GM19240 (cell line): ENCODE results near the gene GIT2.
"Not testable (repeated sequence)": the region's sequence is repeated elsewhere in the genome, so short reads cannot be mapped to it uniquely, and the experiment has no call there.

Experiments used
- DNase-seq: peaks from one replicate; pipeline ENCODE4 v3.0.0; 2011; ENCODE audit warnings: low spot score; ENCODE audit not compliant: insufficient read length

GIT2 gene

DNA sequence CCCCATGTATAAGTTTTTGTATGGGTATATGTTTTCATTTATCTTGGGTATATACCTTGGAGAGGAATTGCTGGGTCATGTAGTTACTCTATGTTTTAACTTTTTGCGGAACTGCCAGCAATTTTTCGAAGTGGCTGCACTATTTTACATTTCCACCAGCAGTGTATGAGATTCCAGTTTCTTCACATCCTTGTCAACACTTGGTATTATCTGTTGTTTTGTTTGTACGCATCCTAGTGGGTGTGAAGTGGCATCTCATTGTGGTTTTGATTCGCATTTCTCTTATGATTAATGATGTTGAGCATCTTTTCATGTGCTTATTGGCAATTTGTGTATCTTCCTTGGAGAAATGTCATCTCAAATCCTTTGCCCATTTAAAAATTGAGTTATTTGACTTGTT is 9.9 kb upstream of the GIT2 start:
- DNase-seq = no peak

DNA sequence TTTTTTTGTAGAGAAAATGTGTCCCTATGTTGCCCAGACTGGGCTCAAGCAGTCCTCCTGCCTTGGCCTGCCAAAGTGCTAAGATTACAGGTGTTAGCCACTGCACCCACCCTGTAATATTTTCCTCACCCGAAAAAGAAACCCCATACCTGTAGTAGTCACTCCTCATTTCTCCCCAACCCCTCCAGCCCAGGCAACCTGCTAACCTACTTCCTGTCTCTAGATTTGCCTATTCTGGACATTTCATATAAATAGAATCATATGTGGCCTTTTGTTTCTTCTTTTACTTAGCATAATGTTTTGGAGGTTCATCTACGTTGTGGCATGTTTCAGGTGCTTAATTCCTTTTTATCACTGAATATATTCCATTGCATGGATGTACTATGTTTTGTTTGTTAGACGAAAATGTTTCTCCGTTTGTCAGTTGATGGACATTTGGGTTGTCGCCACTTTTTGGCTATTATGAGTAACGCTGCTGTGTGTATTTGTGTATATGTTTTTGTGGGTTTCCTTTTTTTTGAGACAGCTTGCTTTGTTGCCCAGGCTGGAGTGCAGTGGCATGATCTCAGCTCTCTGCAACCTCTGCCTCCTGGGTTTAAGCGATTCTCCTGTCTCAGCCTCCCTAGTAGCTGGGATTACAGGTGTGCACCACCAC is 9.3 kb upstream of the GIT2 start:
- DNase-seq = no peak

DNA sequence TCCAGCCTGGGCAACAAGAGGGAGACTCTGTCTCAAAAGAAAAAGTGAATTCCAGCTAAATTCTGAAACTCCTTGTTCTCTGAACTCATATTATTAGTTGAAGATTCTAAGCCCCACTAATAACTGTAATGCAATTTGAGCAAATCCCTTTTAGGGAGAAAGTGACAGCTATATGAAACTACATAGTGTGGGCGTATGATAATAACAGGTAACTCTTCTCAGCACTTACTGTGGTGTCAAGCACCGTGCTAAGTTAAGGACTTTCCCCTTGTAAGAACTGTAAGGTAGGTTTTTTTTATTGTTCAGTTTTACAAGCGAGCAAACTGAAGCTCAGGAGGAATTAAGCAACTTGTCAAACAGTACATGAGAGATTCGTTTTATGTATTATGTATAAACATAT is 8.4 kb upstream of the GIT2 start:
- DNase-seq = no peak

DNA sequence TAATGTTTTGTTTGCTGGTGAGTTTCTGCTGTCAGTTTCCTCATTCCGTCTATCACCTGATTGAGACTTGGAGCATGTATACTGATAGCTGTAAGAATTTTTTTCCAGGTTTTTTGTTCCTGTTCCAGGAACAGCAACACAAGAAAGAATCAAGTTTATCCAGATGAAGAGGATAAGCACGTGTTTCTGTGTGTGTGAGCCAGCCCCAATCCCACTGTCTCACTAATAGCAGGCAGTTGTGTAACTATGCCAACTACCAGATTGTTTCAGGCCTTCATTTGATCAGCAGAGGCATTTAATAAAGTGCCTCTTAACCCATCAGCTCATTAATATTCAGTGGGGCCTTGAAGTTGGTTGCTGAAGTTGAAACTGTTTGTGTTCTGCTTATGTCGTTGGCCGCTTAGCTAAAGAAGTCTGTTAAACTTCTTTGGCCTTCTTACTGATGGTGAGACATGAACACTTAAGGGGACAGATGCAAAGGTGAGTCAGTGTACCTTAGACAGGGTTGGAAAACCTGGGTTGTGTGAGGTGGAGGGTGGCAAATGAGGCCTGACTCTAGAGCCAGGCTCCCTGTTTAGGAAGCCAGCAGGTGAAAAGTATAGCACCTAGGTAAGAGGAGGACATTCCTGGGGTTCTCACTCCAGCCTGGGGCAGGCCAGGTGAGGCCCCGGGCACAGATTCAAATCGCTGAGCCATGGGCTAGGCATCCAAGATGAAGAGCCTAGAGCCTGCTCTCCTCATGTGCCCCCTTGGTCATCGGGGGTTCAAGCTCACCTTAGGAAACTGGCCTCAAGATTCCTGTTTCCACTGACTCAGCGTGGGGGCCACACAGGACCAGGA is 6.7 kb upstream of the GIT2 start:
- DNase-seq = no peak

DNA sequence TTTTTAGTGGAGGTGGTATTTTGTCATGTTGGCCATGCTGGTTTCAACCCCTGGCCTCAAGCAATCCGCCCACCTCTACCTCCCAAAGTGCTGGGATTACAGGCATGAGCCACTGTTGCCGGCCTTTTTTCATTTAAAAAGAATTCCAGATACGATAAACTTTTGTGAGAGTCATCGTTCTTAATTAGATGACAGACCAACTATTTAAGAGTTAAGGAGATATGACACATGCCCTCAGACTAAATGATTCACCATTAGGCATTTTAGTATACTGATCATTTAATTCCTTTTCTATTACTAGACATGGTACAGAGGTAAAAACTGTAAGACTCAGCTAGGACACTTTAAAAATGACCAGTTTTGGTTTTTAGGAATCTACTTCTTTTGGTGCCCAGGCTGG is 5.4 kb upstream of the GIT2 start:
- no peak for DNase-seq

DNA sequence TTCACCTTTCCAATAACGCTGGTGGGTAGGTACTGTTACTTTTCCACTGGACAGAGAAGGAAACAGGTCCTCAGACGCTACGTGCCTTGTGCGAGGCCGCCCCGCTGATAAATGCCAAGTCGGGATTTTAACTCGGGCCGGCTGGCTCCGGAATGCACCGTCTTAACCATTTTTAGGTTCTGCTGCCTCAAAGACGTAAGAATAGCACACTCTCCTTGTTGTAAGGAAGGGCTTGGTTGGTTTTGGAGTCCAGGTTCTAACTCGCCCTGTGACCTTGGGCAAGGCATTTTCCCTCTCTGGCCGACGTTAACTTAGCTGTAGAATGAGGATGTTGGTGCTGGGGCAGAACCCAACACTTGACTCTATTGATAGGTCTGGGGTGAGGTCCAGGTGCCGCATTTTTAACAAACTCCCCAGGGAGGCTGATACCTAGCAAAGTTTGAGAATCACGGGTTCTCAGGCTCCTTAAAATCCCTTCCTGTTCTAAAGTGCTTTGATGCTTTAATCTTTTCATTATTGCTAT is 3.9 kb upstream of the GIT2 start:
- no peak for DNase-seq

DNA sequence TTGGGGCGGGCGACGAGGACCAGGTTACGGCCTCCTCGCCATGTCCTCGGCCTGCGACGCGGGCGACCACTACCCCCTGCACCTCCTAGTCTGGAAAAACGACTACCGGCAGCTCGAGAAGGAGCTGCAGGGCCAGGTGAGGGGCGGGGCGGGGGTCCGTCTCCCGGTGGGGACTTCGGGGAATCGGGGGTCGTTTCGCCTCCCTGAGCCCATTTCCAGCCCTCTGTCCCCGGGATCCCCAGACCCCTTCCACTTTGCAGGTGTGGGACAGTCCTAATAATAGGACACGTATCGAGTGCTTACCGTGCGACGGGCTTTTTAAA is 3.4 kb upstream of the GIT2 start:
- no peak for DNase-seq

GRCh38 chr12:109998904-109999648 is 2.9 kb upstream of the GIT2 start, which contains the start of gene ANKRD13A:
TSS of gene ANKRD13A (plus strand) at chr12:109999430. CDS start at chr12:109999689, 259 bp downstream.
- peak; percentile 55 for DNase-seq

- no peak for DNase-seq
These were observed 2.2 kb upstream of the GIT2 start for GRCh38 chr12:109998241-109998903.

- DNase-seq = no peak
These were observed 1.2 kb upstream of the GIT2 start for GRCh38 chr12:109997393-109997792.

DNA sequence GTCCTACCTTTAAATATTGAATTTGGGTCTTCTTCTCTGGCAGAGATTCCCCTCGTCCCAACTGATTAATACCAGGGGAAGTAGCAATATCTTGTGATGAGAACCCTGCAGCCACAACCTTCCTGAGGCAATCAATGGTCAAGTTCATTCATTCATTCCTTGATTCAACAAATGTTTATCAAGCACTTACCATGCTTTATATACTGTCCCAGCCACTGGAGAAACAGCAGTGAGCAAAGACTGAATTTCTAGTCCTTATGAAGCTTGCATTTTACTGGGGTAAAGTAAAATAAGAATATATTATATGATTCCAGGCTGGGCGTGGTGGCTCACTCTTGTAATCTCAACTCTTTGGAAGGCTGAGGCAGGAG is 300 bp upstream of the GIT2 start:
- DNase-seq = no peak

GRCh38 chr12:109995361-109995685 is 845 bp downstream of the GIT2 start:
- no peak for DNase-seq

DNA sequence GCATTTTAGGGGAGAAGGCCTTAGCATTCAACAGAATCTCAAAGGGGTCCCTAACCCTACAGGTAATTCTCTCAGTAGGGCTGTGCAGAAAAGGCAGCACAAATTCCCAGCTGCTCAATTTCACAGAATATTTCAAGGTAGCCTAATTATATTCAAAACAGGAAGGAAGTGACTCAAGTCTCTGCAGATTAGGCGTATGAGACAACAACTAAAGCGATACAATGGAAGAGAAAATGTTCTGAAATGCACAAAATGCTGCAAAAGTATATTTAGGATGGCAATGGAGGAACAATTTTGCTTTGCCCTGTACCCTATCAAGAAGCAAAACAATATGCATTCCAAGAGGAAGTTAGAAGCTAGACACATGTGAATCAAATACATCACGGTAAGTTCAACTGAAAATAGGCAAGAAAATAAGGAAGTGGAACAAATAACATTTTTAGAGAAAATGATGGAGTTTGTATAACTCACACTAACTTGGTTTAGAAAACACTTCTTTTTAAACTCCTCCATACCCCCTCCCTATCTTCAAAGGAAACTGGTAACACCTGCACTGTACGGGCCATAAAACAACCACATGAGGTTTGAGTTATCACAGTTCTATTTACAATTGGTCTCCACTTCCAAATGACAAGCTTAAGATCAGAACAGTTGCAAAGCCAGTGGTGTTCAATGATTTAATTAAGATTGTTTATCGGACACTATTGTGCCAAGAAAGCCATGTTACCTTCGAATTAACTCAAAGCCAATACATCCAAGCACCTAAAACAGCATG is 1.6 kb downstream of the GIT2 start:
- DNase-seq = no peak

DNA sequence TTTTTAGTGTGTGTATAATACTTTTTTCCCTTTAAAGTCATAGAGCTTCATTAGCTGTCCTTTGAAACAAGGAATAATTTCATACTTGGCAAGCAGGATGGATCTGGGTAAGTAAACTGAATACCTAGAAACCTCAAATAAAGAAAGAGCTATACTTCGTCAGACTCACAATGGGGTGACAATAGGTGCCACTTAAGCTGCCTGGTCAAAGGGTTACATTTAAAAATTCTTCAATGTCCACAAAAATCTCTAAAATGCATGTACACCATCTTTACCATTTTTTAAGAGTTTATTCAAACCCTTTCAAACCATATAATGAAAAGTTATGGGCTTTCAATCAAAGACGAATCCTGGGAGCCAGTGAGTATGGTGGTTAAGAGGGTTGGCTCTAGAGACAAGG is 3.1 kb downstream of the GIT2 start:
- DNase-seq = no peak

- no peak for DNase-seq
These were observed 4.6 kb downstream of the GIT2 start for GRCh38 chr12:109991586-109991985.

DNA sequence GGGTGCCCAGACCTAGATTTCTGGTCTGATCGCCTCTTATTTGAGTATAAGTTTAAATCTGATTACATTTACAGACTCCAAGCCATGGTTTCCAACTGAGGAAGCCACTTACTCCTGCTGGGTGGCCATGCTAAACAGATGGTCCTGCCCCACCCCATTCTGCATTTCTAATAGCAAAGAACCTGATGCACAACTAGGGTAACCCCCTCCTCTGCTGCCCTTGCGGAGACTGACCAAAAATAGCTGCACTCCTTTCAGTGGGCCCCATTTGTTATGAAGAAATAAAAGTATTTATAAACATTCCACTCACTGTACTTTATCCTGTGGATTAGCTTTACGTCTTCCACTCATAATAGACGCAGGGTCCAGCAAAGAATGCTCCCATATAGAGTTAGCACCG is 6.8 kb downstream of the GIT2 start:
- no peak for DNase-seq

GRCh38 chr12:109988903-109989302 is 7.3 kb downstream of the GIT2 start:
- no peak for DNase-seq

DNA sequence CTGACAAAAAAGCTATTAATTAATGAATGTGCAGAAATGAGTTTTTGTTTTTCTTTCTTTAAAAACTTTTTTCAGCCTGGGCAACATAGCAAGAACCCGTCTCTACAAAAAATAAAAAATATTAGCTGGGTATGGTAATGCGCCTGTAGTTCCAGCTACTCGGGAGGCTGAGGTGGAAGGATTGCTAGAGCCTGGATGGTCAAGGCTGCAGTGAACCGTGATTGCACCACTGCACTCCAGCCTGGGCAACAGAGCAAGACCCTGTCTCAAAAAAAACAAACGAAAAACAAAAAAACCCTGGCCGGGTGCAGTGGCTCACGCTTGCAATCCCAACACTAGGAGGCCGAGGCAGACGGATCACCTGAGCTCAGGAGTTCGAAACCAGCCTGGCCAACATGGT is 7.9 kb downstream of the GIT2 start:
- DNase-seq = no peak

DNA sequence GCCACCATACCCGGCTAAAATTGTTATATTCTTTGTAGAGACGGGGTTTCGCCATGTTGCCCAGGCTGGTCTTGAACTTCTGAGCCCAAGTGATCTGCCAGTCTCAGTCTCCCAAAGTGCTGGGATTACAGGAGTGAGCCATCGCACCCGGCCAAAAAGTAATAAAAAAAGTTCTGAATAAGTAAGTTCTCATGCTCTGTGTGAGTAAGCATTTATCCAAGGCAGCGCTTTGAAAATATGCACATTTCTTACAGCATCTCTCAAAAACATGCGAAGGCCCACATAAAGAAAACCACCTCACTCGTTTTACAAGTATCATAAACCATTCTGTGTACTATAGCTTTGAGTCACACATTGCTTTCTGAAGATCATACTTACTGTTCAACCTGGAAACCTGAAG is 8.6 kb downstream of the GIT2 start:
- no peak for DNase-seq

GRCh38 chr12:109986236-109986635 is 9.9 kb downstream of the GIT2 start:
- not testable (repeated sequence) for DNase-seq
